Activated naive CD8-positive, alpha-beta T cell treated with anti-CD3 and anti-CD28 coated beads, Interleukin-2, amount 10 ng/mL, durations not matched to agents 7 days and 5 days (primary cell): ENCODE data around the gene STC2. TPM values are rescaled to one million over a fixed set of nuclear protein-coding genes. Genes with fewer than 3 reads are reported as not detected.

Experiments
- ATAC-seq: fragments of 150-1000 bp; cut with Tn5 transposase; one replicate; pipeline ENCODE4 v1.10.0; 2021; ENCODE audit warnings: low read depth, moderate library complexity
- POLR2A ChIA-PET: fragments of 350-600 bp; sonication (Branson Sonifier 250); formaldehyde crosslinking; loops from one replicate; lab custom pipeline; 2021; ENCODE audit warnings: antibody characterized with exemption; lab: Charles Lee
- DNase-seq: peaks from one replicate; pipeline ENCODE4 v3.0.0; 2021
- H3K27ac Mint-ChIP-seq: one replicate; pipeline ENCODE4 v1.8.0; 2022; ENCODE audit warnings: mild to moderate bottlenecking, mixed read lengths
- H3K27me3 Mint-ChIP-seq: one replicate; pipeline ENCODE4 v1.8.0; 2022; ENCODE audit warnings: mild to moderate bottlenecking, moderate library complexity, mixed read lengths
- H3K36me3 Mint-ChIP-seq: one replicate; pipeline ENCODE4 v1.8.0; 2021; ENCODE audit warnings: mild to moderate bottlenecking, mixed read lengths
- H3K4me1 Mint-ChIP-seq: one replicate; pipeline ENCODE4 v1.8.0; 2021; ENCODE audit warnings: mixed read lengths
- H3K4me3 Mint-ChIP-seq: one replicate; pipeline ENCODE4 v1.8.0; 2022; ENCODE audit warnings: mild to moderate bottlenecking, moderate library complexity, mixed read lengths
- H3K9me3 Mint-ChIP-seq: one replicate; pipeline ENCODE4 v1.8.0; 2021; ENCODE audit warnings: mixed read lengths
- total RNA-seq, 2 experiments: library from RNA; stranded (reverse); gene quantifications; one replicate each; pipeline ENCODE4 v1.2.3, GENCODE V29; 2021

The STC2 gene
- total RNA-seq, 2 experiments from 2014 or later: 10.9 to 14.7 TPM

GRCh38 chr5:173314166-173314952 is 13.9 kb downstream of the STC2 start:
- no peaks in the 10 kb centered on the region for H3K9me3 Mint-ChIP-seq
- peaks cover 2% of the 10 kb centered on the region for H3K4me1 Mint-ChIP-seq
- ATAC-seq (no peak), DNase-seq (no peak)
- no peak overlapping the region for H3K4me3 Mint-ChIP-seq
- no peak overlapping the region for H3K27ac Mint-ChIP-seq
- POLR2A ChIA-PET: no interaction called here
- H3K36me3 Mint-ChIP-seq: peaks cover 23% of the 10 kb centered on the region
- peaks cover 4% of the 10 kb centered on the region for H3K27me3 Mint-ChIP-seq

GRCh38 chr5:173313351-173313801 is 14.8 kb downstream of the STC2 start:
- peaks cover 18% of the 10 kb centered on the region for H3K36me3 Mint-ChIP-seq
- peaks cover 2% of the 10 kb centered on the region for H3K4me1 Mint-ChIP-seq
- POLR2A ChIA-PET: no interaction called here

GRCh38 chr5:173312821-173313220 is 15.4 kb downstream of the STC2 start:
- Mint-ChIP-seq H3K4me3 (no peak overlapping the region), H3K27ac (no peak overlapping the region), H3K9me3 (no peaks in the 10 kb centered on the region), H3K27me3 (peaks cover 14% of the 10 kb centered on the region), H3K36me3 (peaks cover 12% of the 10 kb centered on the region), H3K4me1 (peaks cover 2% of the 10 kb centered on the region)
- no peak for DNase-seq
- no peak for ATAC-seq
- POLR2A ChIA-PET: interaction anchor here (1.0 kb wide), 1 partner anchor 9 kb away, joined by 3 read pairs; no protein-coding TSS in a partner anchor

More at GRCh38 chr5:173313351-173313801, 14.8 kb downstream of the STC2 start:
- DNase-seq (no peak), ATAC-seq (no peak)
- peaks cover 9% of the 10 kb centered on the region for H3K27me3 Mint-ChIP-seq
- H3K4me3 Mint-ChIP-seq: no peak overlapping the region
- H3K9me3 Mint-ChIP-seq: no peaks in the 10 kb centered on the region
- H3K27ac Mint-ChIP-seq: no peak overlapping the region

- peaks cover 17% of the 10 kb centered on the region for H3K27me3 Mint-ChIP-seq
- H3K4me1 Mint-ChIP-seq: peaks cover 2% of the 10 kb centered on the region
- ATAC-seq (no peak), DNase-seq (no peak)
- H3K4me3 Mint-ChIP-seq: no peak overlapping the region
- POLR2A ChIA-PET: interaction anchor here (1.0 kb wide), 1 partner anchor 8 kb away, joined by 3 read pairs; no protein-coding TSS in a partner anchor
- H3K9me3 Mint-ChIP-seq: no peaks in the 10 kb centered on the region
- H3K27ac Mint-ChIP-seq: no peak overlapping the region
- H3K36me3 Mint-ChIP-seq: peaks cover 4% of the 10 kb centered on the region
Observed at GRCh38 chr5:173311818-173312585, 16.2 kb downstream of the STC2 start.

- no peak overlapping the region for H3K27ac Mint-ChIP-seq
- no peak overlapping the region for H3K4me3 Mint-ChIP-seq
- no peaks in the 10 kb centered on the region for H3K9me3 Mint-ChIP-seq
- ATAC-seq: no peak
- peaks cover 1% of the 10 kb centered on the region for H3K4me1 Mint-ChIP-seq
- H3K36me3 Mint-ChIP-seq: no peaks in the 10 kb centered on the region
- peaks cover 17% of the 10 kb centered on the region for H3K27me3 Mint-ChIP-seq
- no peak for DNase-seq
- POLR2A ChIA-PET: interaction anchor here (0.5 kb wide), 1 partner anchor 82 kb away, joined by 3 read pairs; no protein-coding TSS in a partner anchor
Observed at GRCh38 chr5:173310861-173311785, 17.1 kb downstream of the STC2 start.

GRCh38 chr5:173310218-173310769 is 17.9 kb downstream of the STC2 start:
- H3K4me3 Mint-ChIP-seq: no peak overlapping the region
- H3K36me3 Mint-ChIP-seq: no peaks in the 10 kb centered on the region
- H3K27me3 Mint-ChIP-seq: peaks cover 19% of the 10 kb centered on the region
- ATAC-seq (no peak), DNase-seq (no peak)
- no peaks in the 10 kb centered on the region for H3K4me1 Mint-ChIP-seq
- no peaks in the 10 kb centered on the region for H3K9me3 Mint-ChIP-seq
- POLR2A ChIA-PET: no interaction called here
- no peak overlapping the region for H3K27ac Mint-ChIP-seq

GRCh38 chr5:173309731-173310130 is 18.5 kb downstream of the STC2 start:
- H3K27me3 Mint-ChIP-seq: peaks cover 20% of the 10 kb centered on the region
- H3K9me3 Mint-ChIP-seq: no peaks in the 10 kb centered on the region
- H3K27ac Mint-ChIP-seq: no peak overlapping the region
- DNase-seq (no peak), ATAC-seq (no peak)
- H3K36me3 Mint-ChIP-seq: no peaks in the 10 kb centered on the region
- POLR2A ChIA-PET: no interaction called here
- no peaks in the 10 kb centered on the region for H3K4me1 Mint-ChIP-seq
- no peak overlapping the region for H3K4me3 Mint-ChIP-seq

GRCh38 chr5:173308226-173308625 is 20.0 kb downstream of the STC2 start:
- no peak overlapping the region for H3K4me3 Mint-ChIP-seq
- no peak for DNase-seq
- no peaks in the 10 kb centered on the region for H3K9me3 Mint-ChIP-seq
- no peaks in the 10 kb centered on the region for H3K4me1 Mint-ChIP-seq
- H3K27ac Mint-ChIP-seq: no peak overlapping the region
- ATAC-seq: no peak
- peaks cover 26% of the 10 kb centered on the region for H3K27me3 Mint-ChIP-seq
- POLR2A ChIA-PET: no interaction called here
- no peaks in the 10 kb centered on the region for H3K36me3 Mint-ChIP-seq

- Mint-ChIP-seq H3K27me3 (peaks cover 30% of the 10 kb centered on the region), H3K27ac (no peak overlapping the region), H3K36me3 (no peaks in the 10 kb centered on the region), H3K4me3 (no peak overlapping the region), H3K9me3 (no peaks in the 10 kb centered on the region), H3K4me1 (no peaks in the 10 kb centered on the region)
- DNase-seq: no peak
- POLR2A ChIA-PET: no interaction called here
- ATAC-seq: no peak
Observed at GRCh38 chr5:173307695-173308094, 20.5 kb downstream of the STC2 start.

GRCh38 chr5:173306695-173307094 is 21.5 kb downstream of the STC2 start:
- ATAC-seq (no peak), DNase-seq (no peak)
- Mint-ChIP-seq H3K4me3 (no peak overlapping the region), H3K27ac (no peak overlapping the region), H3K27me3 (peaks cover 37% of the 10 kb centered on the region), H3K9me3 (no peaks in the 10 kb centered on the region), H3K36me3 (no peaks in the 10 kb centered on the region), H3K4me1 (no peaks in the 10 kb centered on the region)
- POLR2A ChIA-PET: no interaction called here

GRCh38 chr5:173304591-173304988 is 23.6 kb downstream of the STC2 start:
- no peaks in the 10 kb centered on the region for H3K9me3 Mint-ChIP-seq

GRCh38 chr5:173303878-173304590 is 24.2 kb downstream of the STC2 start:
- H3K36me3 Mint-ChIP-seq: no peaks in the 10 kb centered on the region
- no peak overlapping the region for H3K4me3 Mint-ChIP-seq
- POLR2A ChIA-PET: interaction anchor here (0.7 kb wide), 1 partner anchor 8 kb away, joined by 3 read pairs; no protein-coding TSS in a partner anchor
- no peaks in the 10 kb centered on the region for H3K9me3 Mint-ChIP-seq
- peaks cover 43% of the 10 kb centered on the region for H3K27me3 Mint-ChIP-seq
- H3K4me1 Mint-ChIP-seq: no peaks in the 10 kb centered on the region
- no peak for DNase-seq
- no peak for ATAC-seq
- H3K27ac Mint-ChIP-seq: no peak overlapping the region

More at GRCh38 chr5:173304591-173304988, 23.6 kb downstream of the STC2 start:
- ATAC-seq (no peak), DNase-seq (no peak)
- Mint-ChIP-seq H3K27me3 (peaks cover 44% of the 10 kb centered on the region), H3K4me3 (no peak overlapping the region), H3K4me1 (no peaks in the 10 kb centered on the region), H3K27ac (no peak overlapping the region), H3K36me3 (no peaks in the 10 kb centered on the region)
- POLR2A ChIA-PET: no interaction called here
